ENCODE data around the gene KCNK10. TPM values are rescaled to one million over a fixed set of nuclear protein-coding genes. Genes with fewer than 3 reads are reported as not detected.

The KCNK10 gene
- total RNA-seq, 1 experiment from 2014 or later = 0.07 TPM

DNA sequence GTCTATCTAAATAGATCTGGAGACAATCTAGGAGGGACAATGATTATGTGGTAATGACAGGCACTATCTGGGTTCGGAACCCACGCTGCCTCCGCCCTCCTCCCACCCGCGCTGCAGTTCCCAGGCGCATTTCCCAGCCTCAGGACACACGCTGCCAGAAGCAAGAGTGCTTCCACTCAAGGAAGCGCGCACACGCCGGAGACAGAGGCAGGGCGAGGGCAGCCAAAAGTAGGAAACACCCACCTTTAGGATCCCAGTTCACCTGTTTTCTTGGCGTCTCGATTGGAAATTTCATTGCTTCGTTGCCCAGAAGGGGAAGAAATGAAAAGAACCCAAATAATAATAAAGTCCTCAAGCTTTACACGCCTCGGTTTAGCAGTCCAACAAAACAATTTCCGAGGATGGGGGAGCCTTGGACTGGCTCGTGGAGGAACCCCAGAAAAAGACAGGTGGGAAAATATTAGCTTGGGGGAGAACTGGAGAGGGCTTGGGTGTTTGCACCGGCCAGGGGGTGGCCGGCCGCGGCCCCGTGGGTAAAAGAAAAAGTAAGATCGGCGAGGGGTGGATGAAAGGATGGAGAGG lies 474 bp downstream of the KCNK10 start:
- DNase-seq (ENCODE audit: extremely low read depth, low read depth) = no peak

DNA sequence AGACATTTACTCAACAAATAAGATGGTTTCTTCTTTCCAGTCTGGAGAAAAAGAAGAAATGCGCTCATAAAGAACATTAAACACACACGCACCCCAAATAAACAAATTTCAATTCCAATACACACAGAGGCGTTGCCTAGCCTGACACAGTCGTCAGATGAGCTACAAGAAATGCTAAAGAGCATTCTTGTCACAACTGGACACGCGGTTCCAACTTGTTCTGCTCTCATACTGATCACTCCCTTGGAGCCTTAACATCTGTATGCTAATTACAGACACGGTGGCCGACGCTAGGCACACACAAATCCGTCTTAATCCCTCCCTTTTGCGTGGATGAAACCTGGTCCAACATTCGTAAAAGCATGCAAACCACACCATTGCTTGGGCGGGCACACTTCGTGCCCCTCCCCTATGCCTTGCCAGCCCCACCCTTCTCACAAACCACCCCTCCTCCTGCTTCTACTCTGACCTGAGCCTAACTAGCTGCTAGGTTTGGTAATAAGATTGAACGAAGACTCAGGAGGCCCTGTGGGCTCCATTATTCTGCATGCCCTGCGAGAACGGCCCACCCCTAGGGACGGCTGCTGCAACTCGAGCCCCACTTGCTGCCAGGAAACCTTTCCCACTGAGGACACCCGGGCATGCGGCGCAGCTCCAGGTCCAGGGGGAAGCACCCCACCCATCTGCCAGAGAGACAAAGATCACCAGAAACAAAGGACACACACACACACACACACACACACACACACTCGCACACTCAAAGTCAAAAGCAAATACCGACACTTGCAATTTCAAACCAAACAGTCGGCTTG lies 1.2 kb downstream of the KCNK10 start:
- no peak for DNase-seq (ENCODE audit: extremely low read depth, low read depth)

DNA sequence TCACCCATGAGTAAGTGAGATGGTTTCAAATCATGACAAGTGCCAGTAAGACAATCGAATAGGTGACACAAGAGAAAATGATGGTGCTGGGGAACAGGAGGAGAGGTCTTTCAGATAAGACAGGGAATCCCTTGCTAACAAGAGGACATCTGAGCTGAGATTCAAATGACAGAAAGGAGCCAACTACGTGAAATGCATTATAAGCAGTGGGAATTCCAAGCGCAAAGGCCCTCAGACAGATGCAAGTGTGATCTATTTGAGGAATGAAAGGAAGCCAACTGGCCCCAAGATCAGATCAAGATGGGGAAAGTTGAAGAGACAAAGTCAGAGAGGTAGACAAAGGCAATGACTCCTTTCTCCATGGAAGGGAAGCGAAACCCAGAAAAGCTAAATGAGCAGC lies 4.7 kb downstream of the KCNK10 start:
- no peak for DNase-seq (ENCODE audit: extremely low read depth, low read depth)

DNA sequence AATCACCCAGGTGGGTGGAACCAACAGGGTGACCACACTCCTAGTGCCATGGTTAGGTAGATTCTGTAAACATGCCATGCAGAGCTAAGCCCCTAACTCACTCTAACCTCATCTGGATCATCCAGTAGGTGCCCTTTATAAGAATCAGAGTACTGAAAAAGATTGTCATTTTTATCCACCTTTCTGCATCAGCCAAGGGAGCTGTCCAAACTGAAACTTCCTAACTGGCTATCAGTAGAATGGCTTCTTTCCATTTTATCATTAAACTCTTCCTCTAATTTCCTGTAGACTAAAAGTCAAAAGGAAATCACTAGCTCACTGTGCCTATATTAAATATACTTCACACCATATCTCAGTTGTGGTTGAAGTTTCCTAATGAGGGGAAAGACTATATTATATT lies 6.5 kb downstream of the KCNK10 start:
- DNase-seq (ENCODE audit: extremely low read depth, low read depth) = no peak

DNA sequence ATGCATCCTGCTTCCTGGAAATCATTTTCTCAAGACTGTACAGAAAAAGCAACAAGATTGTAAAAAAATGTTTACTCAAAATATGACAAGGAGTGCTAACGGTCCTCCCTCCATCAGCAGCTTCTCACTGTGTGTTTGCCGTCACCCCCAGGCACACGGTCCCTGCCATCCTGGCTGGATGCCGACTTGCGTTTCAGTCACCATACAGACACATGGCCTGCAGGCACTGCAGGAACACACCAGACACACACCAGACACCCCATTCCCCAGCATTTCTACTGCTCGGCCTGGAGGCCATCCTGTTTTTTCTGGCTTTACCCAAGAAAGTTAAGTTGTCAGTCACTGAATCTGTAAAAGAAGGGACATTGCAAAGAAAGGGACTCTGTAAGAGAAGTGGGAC lies 10.8 kb downstream of the KCNK10 start:
- DNase-seq (ENCODE audit: extremely low read depth, low read depth) = no peak

DNA sequence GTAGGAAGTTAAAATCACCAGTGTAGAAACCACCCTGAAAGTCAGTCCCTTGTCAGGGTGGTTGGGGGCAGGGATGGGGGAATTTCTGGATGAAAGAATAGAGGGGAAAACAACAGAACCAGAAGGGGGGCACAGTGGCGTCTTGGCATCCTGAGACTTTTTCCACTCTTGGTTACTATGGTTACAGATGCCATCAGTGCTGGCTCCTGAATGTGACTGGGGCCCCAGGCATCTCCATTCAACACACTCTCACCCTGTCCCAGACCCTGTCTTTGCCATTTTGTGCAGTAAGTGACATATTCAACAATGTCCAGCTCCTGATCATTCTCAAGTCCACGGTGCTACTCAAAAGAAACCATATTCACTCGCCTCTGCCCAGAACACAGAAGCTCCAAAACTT lies 11.3 kb downstream of the KCNK10 start:
- DNase-seq (ENCODE audit: extremely low read depth, low read depth) = no peak

DNA sequence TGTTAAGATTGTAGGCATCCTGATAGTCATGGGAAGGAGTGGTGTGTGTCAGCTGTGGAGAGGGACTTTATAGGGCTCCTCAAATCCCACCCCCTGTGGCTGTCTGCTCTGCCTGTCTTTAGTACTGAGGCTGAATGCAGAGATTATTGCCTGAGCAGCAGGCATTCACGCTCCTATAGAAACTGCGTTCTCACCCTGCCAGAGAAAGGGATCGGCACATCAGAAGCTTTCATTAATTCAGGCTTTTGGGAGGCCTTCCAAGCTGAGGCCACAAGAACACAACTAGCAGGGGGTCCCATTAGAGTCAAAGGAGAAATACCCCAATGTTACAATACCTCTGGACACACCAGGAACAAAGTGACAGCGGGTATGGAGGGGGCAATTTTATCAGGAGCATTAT lies 12.6 kb downstream of the KCNK10 start:
- no peak for DNase-seq (ENCODE audit: extremely low read depth, low read depth)

DNA sequence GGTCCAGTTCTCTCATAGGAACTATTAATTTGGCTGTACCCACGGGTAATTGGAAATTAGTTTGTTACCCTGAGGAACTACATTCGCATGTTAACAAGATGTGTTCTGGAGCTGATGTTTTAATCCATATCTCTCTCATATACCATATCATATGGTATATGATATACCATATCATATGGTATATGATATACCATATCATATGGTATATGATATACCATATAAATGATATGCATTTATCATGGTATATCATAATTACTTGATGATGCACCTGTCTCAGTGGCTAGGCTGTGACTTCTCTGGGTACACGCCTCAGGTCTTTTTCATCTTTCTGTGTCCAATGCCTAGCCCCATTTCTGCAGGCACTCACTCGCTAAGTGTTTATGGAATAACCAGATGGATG lies 13.0 kb downstream of the KCNK10 start:
- DNase-seq (ENCODE audit: extremely low read depth, low read depth) = no peak

DNA sequence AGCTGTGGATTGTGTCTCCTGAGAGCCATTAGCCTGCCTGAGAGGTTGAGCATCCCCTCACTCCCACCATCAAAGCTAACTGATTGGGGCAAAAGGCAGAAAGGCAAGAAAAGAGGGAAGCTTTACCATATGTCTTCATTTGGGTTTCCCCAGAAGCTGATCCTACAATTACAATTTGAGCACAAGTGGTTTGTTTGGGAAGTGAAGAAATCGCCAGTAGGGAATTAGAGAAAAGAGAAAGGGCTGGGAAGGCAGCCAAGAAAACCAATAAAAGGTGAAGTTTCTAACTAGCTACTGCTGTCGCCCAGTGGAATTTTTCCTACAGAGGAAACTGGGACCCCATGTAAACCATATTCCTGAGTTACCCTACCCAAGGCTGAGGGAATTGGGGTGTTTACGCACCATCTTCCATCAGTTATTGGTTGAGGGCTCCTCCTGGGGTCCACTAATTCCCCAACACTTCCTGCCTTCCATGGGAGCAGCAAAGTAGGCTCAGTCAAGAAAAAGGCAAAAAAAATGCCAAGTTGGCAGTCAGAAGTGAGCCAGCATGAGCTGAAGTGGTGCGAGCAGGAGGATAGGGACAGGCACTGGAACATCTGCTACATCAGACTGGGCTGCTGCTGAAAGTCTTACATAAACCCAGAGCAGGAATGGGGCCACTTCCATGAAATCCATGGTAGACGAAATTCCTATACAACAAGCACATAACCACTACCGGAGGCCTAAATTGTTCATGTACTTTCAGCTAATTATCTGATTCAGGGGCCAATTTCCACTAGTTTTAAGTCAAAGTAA lies 17.3 kb downstream of the KCNK10 start:
- DNase-seq (ENCODE audit: extremely low read depth, low read depth) = no peak

DNA sequence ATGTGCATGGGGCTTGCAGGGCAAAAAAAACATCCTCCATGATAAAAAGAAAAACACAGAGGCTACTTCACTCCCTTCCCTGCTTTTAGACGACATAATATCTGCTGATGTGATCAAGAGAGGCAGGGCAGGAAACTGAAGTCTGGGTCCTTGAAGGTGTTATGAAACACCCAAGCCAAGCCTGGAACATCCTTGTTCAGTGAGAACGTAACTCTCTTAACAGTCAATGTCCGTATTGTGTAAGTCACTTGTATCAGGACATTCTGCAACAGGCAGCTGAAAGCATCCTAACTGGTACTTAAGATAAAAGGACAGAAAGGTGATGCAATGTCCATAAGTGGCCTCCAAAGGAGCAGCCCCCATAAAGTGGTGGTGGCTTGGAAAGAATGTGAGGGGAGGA lies 20.0 kb downstream of the KCNK10 start:
- no peak for DNase-seq (ENCODE audit: extremely low read depth, low read depth)

DNA sequence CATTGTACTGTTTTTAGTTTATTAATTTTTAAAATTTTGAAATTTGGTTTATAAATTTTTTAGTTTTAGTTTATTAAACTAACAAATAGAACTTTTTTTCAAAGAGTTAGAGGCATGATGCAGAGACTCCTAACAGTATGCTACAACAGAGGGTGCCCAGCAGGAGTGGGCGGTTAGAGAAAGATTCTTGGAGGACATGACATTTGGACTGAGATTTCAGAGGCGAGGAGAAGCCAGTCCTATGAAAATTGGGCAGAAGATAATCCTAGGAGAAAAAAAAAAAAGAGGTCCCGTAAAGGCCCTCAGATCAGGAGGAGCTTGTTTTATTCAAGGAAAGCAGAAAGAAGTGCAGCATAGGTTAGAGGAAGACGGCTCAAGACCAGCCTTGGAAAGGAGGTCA lies 21.7 kb downstream of the KCNK10 start:
- DNase-seq (ENCODE audit: extremely low read depth, low read depth) = no peak

DNA sequence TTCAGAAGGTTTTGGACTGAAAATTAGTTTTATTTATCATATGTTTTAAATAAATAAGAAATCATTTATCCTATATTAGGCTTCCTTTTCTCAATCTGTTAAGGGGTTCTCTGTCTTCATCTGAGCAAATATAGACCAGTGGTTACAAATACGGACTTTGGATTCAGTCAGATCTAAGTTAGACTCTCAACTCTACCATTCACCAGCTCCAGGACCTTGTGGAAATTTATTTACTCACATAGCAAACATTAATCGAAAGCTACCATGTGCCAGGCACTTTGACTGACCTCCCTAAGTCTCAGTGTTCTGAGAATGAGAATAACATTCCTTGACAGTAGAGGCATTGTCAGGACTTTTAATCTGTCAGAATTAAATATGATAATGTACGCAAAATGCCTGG lies 22.3 kb downstream of the KCNK10 start:
- DNase-seq (ENCODE audit: extremely low read depth, low read depth) = no peak

DNA sequence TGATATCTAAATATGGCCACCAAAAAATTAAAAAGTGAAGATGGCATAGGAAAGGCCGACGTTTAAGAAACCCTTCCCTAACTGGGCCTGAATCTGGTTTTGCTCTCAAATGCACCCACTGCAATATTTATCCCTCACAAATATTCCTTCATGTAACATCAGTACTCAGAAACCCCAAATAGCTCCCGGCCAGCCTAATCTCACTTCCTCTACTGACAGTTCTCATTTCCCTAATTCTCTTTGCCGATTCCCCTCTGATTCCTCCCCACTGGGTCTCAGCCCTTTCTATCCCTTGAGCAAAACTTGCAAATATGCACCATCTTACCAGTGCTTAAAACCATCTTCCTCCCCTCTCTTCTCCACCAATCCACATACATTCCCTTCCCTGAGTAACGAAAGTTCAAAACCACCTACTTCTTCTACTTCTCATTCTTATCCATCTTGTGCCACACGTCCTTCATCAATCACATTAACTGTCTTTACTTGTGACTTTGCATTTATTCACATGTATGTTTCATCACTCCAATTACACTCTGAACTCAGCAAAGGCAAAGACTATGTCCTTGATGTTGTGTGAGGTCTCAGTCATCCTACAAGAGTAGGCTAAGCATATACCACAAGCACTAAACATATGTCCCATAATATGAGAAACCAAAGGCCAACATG lies 23.1 kb downstream of the KCNK10 start:
- no peak for DNase-seq (ENCODE audit: extremely low read depth, low read depth)

DNA sequence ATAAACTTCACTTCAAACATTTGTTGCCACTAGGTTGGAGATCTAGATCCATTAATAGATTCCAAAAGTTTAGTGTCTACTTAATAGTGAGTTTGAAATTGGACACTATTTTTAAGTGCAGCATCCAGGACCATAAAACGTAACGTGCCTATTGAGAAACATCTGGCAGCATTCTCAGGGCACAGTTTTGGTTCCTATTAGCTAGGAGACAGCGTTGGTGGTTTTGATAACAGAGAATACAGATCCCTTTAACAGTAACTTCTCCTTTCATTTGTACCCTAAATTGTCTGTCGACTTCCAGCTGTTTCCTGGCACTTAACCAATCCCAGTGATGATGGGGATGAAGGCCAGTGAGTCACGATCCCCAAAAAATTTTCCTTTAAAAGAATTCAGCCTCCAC lies 25.8 kb downstream of the KCNK10 start:
- DNase-seq (ENCODE audit: extremely low read depth, low read depth) = no peak

DNA sequence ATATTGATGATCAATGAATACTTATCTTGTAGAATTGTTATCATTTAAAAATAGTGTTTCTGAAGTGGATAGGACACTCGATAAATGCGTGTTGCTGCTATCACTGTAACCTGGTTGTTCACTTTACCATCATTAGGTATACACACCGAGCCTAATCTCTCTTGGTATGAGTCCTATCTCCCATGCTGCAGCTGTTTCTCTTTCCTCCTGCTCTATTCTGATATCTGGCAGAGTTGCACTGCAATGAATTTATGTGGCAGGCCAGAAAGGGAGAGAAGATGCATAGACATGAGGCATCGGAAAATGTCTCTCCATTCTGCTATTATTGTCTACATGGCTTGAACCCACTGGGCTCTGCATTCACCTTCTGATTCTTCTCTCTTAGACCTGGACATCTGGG lies 26.7 kb downstream of the KCNK10 start:
- no peak for DNase-seq (ENCODE audit: extremely low read depth, low read depth)

DNA sequence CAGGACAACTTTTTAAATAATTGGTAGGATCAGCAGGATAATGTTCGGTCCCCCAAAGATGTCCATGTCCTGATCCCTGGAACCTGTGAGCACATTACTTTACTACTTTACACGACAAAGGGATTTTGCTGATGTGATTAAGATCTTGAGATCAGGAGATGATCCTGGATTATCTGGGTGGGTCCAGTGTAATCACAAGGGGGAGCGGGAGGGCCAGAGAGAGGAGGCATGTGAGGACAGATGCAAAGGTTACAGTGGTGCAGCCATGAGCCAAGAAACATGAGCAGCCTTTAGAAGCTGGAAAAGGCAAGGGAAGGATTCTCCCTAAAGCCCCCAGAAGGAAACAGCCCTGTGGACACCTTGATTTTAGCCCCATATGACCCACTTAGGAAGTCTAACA lies 33.1 kb downstream of the KCNK10 start:
- no peak for DNase-seq (ENCODE audit: extremely low read depth, low read depth)

DNA sequence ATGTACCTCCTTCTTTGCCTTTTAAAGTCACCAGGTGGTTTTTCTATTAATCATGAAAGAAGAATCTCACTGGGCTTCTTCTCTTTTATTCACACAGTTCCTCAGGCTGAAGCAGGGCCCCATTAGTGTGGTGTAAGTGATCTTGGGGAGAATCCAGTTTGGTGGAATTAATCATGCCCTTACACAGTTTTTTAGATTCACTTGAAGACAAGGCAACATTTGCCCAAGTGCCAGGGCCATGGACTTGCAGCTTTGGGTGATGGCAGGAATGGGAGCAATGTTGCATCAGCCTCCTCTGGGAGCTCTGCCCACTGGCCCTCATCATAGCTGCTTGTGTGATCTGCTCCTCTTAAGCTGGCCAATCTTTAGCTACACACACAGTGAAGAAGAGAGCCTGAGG lies 33.8 kb downstream of the KCNK10 start:
- peak; percentile 64 for DNase-seq (ENCODE audit: extremely low read depth, low read depth)

DNA sequence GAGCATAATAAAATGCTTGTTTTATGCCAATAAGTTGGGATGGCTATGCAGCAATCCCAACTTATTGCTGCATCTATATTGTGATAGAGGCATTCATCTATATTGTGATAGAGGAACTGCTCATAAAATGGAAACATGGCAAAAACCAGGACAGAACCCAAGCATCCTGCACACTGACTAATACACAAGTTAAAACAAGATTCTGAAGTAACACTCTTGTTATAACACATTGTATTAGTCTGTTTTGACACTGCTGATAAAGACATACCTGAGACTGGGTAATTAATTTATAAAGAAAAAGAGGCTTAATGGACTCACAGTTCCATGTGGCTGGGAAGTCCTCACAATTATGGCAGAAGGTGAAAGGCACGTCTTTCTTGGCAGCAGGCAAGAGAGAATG lies 36.8 kb downstream of the KCNK10 start:
- DNase-seq (ENCODE audit: extremely low read depth, low read depth) = no peak

DNA sequence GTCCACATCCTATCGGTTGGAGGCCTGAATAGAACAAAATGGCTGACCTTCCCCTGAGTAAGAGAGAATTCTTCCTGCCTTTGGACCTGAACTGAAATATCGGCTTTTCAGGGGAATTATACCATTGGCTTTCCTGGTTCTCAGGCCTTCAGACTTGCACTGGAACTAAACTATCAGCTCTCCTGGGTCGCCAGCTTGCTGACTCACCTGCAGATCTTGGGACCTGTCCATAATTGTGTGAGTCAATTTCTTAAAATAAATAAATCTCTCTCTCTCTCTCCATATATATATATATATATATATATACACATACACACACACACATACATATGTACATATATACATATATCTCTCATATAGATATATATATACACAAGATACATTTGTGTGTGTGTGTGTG lies 41.6 kb downstream of the KCNK10 start:
- no peak for DNase-seq (ENCODE audit: extremely low read depth, low read depth)

DNA sequence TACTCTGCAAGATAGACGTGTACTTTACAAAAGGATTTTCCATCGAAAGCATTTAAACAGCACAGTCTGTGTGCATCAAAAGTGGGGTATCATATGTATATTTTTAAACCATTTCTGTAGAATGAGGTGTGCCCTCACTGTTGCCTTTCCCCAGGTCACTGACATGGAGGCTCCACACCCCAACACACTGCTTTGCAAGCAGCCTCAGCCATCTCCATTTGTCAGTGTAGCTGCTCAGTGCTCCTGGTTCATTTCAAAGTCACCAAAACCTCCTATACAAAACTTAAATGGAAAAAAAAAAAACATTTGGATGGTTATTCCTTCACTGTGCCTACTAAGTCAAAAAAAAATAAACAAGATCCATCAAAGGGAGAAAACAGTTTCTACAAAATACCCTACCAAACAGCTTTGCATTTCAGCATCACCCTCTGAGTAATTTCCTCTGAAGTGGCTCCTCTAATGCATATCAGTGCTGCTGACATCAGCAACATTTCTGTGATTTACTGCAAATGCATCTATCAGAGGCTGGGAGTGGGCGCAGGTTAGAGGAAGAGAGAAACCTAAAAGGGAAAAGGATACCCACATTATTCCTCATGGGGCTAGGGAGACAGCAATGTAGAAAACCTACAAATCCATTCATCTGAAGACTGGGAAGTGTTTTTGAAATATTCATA lies 46.0 kb downstream of the KCNK10 start:
- no peak for DNase-seq (ENCODE audit: extremely low read depth, low read depth)
